IPS-18c (cell line): ENCODE data around the gene CAMSAP2.

ENCODE experiments used
- H3K4me3 ChIP-seq: 2 replicates; pipeline ENCODE4 v1.7.0; 2013; ENCODE audit warnings: low read depth, mild to moderate bottlenecking, low read length, moderate library complexity; ENCODE audit not compliant: insufficient read depth
- H3K9me3 ChIP-seq: one replicate; pipeline ENCODE4 v1.6.1; 2013; ENCODE audit warnings: mild to moderate bottlenecking, low read length, moderate library complexity; ENCODE audit not compliant: control insufficient read depth, insufficient read depth

The CAMSAP2 gene

GRCh38 chr1:200861937-200862647, 123.4 kb downstream of the CAMSAP2 start:
- no peak overlapping the region for H3K4me3 ChIP-seq

GRCh38 chr1:200862713-200863415, 124.2 kb downstream of the CAMSAP2 start:
- no peaks in the 10 kb centered on the region for H3K9me3 ChIP-seq
- no peak overlapping the region for H3K4me3 ChIP-seq

More at GRCh38 chr1:200861937-200862647, 123.4 kb downstream of the CAMSAP2 start:
- no peaks in the 10 kb centered on the region for H3K9me3 ChIP-seq

- H3K4me3 ChIP-seq: no peak overlapping the region
These were observed 127.4 kb downstream of the CAMSAP2 start for GRCh38 chr1:200866116-200866515.

GRCh38 chr1:200866521-200866920, 127.8 kb downstream of the CAMSAP2 start:
- no peak overlapping the region for H3K4me3 ChIP-seq

More at GRCh38 chr1:200866116-200866515, 127.4 kb downstream of the CAMSAP2 start:
- no peaks in the 10 kb centered on the region for H3K9me3 ChIP-seq

GRCh38 chr1:200867018-200867811, 128.5 kb downstream of the CAMSAP2 start:
- Histone ChIP-seq H3K9me3 (no peaks in the 10 kb centered on the region), H3K4me3 (no peak overlapping the region)

More at GRCh38 chr1:200866521-200866920, 127.8 kb downstream of the CAMSAP2 start:
- H3K9me3 ChIP-seq: no peaks in the 10 kb centered on the region

GRCh38 chr1:200869376-200869752, 130.7 kb downstream of the CAMSAP2 start:
- Histone ChIP-seq H3K4me3 (no peak overlapping the region), H3K9me3 (no peaks in the 10 kb centered on the region)

- H3K4me3 ChIP-seq: no peak overlapping the region
- no peaks in the 10 kb centered on the region for H3K9me3 ChIP-seq
These were observed 131.2 kb downstream of the CAMSAP2 start for GRCh38 chr1:200869753-200870391.

GRCh38 chr1:200872446-200873115, 133.9 kb downstream of the CAMSAP2 start, which contains the start of gene GPR25:
Gene GPR25 (plus strand): TSS chr1:200872981. CDS start chr1:200873038, 57 bp downstream.
- Histone ChIP-seq H3K4me3 (no peak within 1 kb of the TSS), H3K9me3 (no peaks in the 10 kb centered on the region)

- H3K9me3 ChIP-seq: no peaks in the 10 kb centered on the region
- no peak overlapping the region for H3K4me3 ChIP-seq
These were observed 134.5 kb downstream of the CAMSAP2 start for GRCh38 chr1:200873116-200873670.

- no peak overlapping the region for H3K4me3 ChIP-seq
- no peaks in the 10 kb centered on the region for H3K9me3 ChIP-seq
These were observed 135.1 kb downstream of the CAMSAP2 start for GRCh38 chr1:200873671-200874397.

- H3K9me3 ChIP-seq: no peaks in the 10 kb centered on the region
- no peak overlapping the region for H3K4me3 ChIP-seq
These were observed 136.0 kb downstream of the CAMSAP2 start for GRCh38 chr1:200874694-200875093.

GRCh38 chr1:200875416-200875815, 136.7 kb downstream of the CAMSAP2 start:
- Histone ChIP-seq H3K4me3 (no peak overlapping the region), H3K9me3 (no peaks in the 10 kb centered on the region)

- H3K9me3 ChIP-seq: no peaks in the 10 kb centered on the region
These were observed 138.3 kb downstream of the CAMSAP2 start for GRCh38 chr1:200877010-200877409.

GRCh38 chr1:200877839-200878551, 139.3 kb downstream of the CAMSAP2 start:
- no peak overlapping the region for H3K4me3 ChIP-seq
- H3K9me3 ChIP-seq: no peaks in the 10 kb centered on the region

More at GRCh38 chr1:200877010-200877409, 138.3 kb downstream of the CAMSAP2 start:
- H3K4me3 ChIP-seq: no peak overlapping the region

- Histone ChIP-seq H3K4me3 (no peak overlapping the region), H3K9me3 (no peaks in the 10 kb centered on the region)
These were observed 141.5 kb downstream of the CAMSAP2 start for GRCh38 chr1:200880212-200880611.
